ENCODE measurements around the gene SREK1. TPM values are rescaled to one million over a fixed set of nuclear protein-coding genes. Genes with fewer than 3 reads are reported as not detected.
"Not testable (repeated sequence)": the region's sequence is repeated elsewhere in the genome, so short reads cannot be mapped to it uniquely, and the experiment has no call there.

Gene SREK1
- total RNA-seq, 1 experiment from 2014 or later = 99.6 TPM

DNA sequence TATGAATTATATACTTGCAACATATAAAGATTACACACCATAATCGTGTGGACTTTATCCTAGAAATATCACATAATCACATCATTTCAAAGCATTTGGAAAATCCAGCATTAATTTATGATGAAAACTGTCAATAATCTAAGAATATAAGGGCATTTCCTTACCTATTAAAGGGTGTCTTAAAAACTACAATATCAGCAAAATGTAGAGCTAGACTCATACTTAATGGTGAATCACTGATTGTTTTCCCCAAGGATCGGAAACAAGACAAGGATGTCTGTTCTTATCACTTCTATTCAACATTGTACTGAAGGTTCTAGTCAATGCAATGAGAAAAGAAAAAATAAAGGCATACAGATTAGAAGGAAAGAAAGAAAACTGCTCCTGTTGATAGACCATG lies 8.0 kb upstream of the SREK1 start:
- Mint-ChIP-seq H3K4me1 (ENCODE audit: low read depth, unreplicated experiment) (no peaks in the 10 kb centered on the region), H3K27me3 (ENCODE audit: unreplicated experiment) (no peaks in the 10 kb centered on the region), H3K4me3 (ENCODE audit: low read depth, unreplicated experiment) (no peak overlapping the region), H3K27ac (ENCODE audit: unreplicated experiment) (no peak overlapping the region), H3K9me3 (ENCODE audit: low read depth, unreplicated experiment) (no peaks in the 10 kb centered on the region), H3K36me3 (ENCODE audit: insufficient read depth, unreplicated experiment) (no peaks in the 10 kb centered on the region)
- BruUV-seq (replicated peaks) = no TSS peak
- no peak for DNase-seq
- intact Hi-C loops (cut with micrococcal nuclease; ENCODE audit: unreplicated experiment) = no loop called here
- CTCF ChIA-PET = no interaction called here
- TF ChIP-seq, protein P1, sequence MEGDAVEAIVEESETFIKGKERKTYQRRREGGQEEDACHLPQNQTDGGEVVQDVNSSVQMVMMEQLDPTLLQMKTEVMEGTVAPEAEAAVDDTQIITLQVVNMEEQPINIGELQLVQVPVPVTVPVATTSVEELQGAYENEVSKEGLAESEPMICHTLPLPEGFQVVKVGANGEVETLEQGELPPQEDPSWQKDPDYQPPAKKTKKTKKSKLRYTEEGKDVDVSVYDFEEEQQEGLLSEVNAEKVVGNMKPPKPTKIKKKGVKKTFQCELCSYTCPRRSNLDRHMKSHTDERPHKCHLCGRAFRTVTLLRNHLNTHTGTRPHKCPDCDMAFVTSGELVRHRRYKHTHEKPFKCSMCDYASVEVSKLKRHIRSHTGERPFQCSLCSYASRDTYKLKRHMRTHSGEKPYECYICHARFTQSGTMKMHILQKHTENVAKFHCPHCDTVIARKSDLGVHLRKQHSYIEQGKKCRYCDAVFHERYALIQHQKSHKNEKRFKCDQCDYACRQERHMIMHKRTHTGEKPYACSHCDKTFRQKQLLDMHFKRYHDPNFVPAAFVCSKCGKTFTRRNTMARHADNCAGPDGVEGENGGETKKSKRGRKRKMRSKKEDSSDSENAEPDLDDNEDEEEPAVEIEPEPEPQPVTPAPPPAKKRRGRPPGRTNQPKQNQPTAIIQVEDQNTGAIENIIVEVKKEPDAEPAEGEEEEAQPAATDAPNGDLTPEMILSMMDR (IDR thresholded peaks at IDR 0.05; ENCODE audit: unreplicated experiment) = no peak

DNA sequence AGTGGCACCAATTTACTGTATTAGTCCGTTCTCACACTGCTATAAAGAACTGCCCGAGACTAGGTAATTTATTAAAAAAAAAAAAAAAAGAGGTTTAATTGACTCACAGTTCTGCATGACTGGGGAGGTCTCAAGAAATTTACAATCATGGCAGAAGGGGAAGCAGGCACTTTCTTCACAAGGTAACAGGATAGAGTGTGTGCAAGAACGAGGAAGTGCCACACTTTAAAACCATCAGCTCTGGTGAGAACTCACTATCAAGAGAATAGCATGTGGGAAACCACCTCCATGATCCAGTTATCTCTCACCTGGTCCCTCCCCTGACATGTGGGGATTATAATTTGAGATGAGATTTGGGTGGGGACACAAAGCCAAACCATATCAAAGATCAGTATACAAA lies 7.2 kb upstream of the SREK1 start:
- H3K4me1 Mint-ChIP-seq (ENCODE audit: low read depth, unreplicated experiment); intact Hi-C loops (cut with micrococcal nuclease; ENCODE audit: unreplicated experiment); BruUV-seq (replicated peaks); H3K27me3 Mint-ChIP-seq (ENCODE audit: unreplicated experiment); H3K27ac Mint-ChIP-seq (ENCODE audit: unreplicated experiment); H3K9me3 Mint-ChIP-seq (ENCODE audit: low read depth, unreplicated experiment); H3K36me3 Mint-ChIP-seq (ENCODE audit: insufficient read depth, unreplicated experiment); DNase-seq; H3K4me3 Mint-ChIP-seq (ENCODE audit: low read depth, unreplicated experiment): not testable (repeated sequence)
- CTCF ChIA-PET = interaction anchor here (0.7 kb wide), 1 partner anchor 609 kb away, joined by 3 read pairs; no protein-coding TSS in a partner anchor

DNA sequence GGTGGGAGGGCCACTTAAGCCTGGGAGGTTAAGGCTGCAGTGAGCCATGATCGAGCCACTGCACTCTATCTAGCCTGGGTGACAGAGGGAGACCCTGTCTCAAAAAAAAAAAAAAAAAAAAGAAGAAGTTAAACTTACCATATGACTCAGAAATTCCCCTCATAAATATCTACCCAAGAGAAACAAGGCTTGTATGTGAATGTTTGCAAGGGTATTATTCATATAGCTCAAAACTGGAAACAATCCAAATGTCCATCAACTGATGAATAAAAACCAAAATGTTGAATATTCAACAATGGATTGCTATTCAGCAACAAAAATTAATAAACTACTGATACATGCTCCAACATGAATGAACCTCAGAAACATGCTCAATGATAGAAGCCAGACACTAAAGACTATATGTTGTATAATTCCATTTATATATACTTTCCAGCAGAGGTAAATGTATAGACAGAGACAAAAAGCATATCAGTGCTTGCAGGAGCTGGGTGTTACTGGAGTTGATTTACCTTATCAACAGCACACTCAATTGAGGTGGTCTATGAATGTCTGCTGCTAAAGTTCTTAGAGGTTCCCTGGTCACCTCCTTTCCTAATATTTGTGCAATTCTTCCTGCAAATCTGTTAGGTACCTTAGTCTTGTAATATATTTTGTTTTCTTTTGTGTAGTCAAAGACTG lies 5.3 kb upstream of the SREK1 start:
- Mint-ChIP-seq H3K36me3 (ENCODE audit: insufficient read depth, unreplicated experiment) (peaks cover 3% of the 10 kb centered on the region), H3K27me3 (ENCODE audit: unreplicated experiment) (no peaks in the 10 kb centered on the region), H3K9me3 (ENCODE audit: low read depth, unreplicated experiment) (no peaks in the 10 kb centered on the region), H3K27ac (ENCODE audit: unreplicated experiment) (no peak overlapping the region), H3K4me1 (ENCODE audit: low read depth, unreplicated experiment) (no peaks in the 10 kb centered on the region), H3K4me3 (ENCODE audit: low read depth, unreplicated experiment) (no peak overlapping the region)
- TF ChIP-seq, protein P1 (IDR thresholded peaks at IDR 0.05; ENCODE audit: unreplicated experiment) = no peak
- no peak for DNase-seq
- CTCF ChIA-PET = no interaction called here
- no TSS peak for BruUV-seq (replicated peaks)
- intact Hi-C loops (cut with micrococcal nuclease; ENCODE audit: unreplicated experiment) = no loop called here

DNA sequence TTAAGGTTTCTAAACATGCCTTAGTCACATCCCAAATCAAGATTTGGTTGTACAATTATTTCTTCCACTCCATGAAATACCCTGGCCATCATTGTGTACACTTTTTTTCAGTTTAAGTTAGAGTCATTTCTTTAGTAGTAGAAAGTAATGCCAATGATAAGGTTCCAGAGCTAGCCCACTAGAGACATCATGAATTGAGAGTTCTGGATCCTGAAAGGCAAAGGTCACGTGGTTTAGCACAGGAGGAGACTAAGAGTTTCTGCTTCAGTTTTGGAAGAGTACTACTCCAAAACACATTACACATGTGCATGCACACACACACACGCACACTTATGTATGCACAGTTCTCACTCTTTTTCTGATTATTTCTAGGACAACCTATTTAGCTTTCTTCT lies 4.8 kb upstream of the SREK1 start:
- BruUV-seq (replicated peaks) = no TSS peak
- CTCF ChIA-PET = no interaction called here
- no peak overlapping the region for H3K27ac Mint-ChIP-seq (ENCODE audit: unreplicated experiment)
- no peak overlapping the region for H3K4me3 Mint-ChIP-seq (ENCODE audit: low read depth, unreplicated experiment)
- no peaks in the 10 kb centered on the region for H3K9me3 Mint-ChIP-seq (ENCODE audit: low read depth, unreplicated experiment)
- intact Hi-C loops (cut with micrococcal nuclease; ENCODE audit: unreplicated experiment) = no loop called here
- TF ChIP-seq, protein P1 (IDR thresholded peaks at IDR 0.05; ENCODE audit: unreplicated experiment) = no peak
- no peaks in the 10 kb centered on the region for H3K27me3 Mint-ChIP-seq (ENCODE audit: unreplicated experiment)
- no peak for DNase-seq
- H3K4me1 Mint-ChIP-seq (ENCODE audit: low read depth, unreplicated experiment) = no peaks in the 10 kb centered on the region
- peaks cover 9% of the 10 kb centered on the region for H3K36me3 Mint-ChIP-seq (ENCODE audit: insufficient read depth, unreplicated experiment)

DNA sequence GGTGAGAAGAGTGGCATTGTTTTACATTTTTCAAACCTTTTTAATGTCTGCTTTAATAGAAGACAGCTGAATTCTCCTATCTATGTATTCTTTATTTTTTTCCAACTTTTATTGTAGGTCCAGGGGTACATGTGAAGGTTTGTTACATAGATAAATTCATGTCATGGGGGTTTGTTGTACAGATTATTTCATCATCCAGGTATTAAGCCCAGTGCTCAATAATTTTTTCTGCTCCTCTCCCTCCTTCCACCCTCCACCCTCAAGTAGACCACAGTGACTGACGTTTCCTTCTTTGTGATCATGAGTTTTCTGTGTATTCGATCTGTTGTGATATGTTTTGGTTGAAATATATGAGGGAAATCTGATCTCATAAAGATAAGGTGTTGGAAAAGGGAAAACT lies 1.7 kb upstream of the SREK1 start:
- CTCF ChIA-PET = no interaction called here

More for the DNA sequence above, 1.7 kb upstream of the SREK1 start:
- Mint-ChIP-seq H3K4me3 (ENCODE audit: low read depth, unreplicated experiment) (no peak overlapping the region), H3K9me3 (ENCODE audit: low read depth, unreplicated experiment) (no peaks in the 10 kb centered on the region), H3K4me1 (ENCODE audit: low read depth, unreplicated experiment) (no peaks in the 10 kb centered on the region), H3K36me3 (ENCODE audit: insufficient read depth, unreplicated experiment) (peaks cover 32% of the 10 kb centered on the region), H3K27me3 (ENCODE audit: unreplicated experiment) (no peaks in the 10 kb centered on the region), H3K27ac (ENCODE audit: unreplicated experiment) (no peak overlapping the region)
- no TSS peak for BruUV-seq (replicated peaks)
- intact Hi-C loops (cut with micrococcal nuclease; ENCODE audit: unreplicated experiment) = loop anchor here (10.0 kb wide), 2 partner anchors 218 to 388 kb away; partner anchors contain the start of gene ERBIN
- DNase-seq = no peak
- TF ChIP-seq, protein P1 (IDR thresholded peaks at IDR 0.05; ENCODE audit: unreplicated experiment) = no peak

All from Calu3 (cell line).